Measurements from ENCODE around the gene HERC6. TPM values are rescaled to one million over a fixed set of nuclear protein-coding genes. Genes with fewer than 3 reads are reported as not detected.

Gene HERC6
- polyA plus RNA-seq, 1 donor from 2014 or later, result 0.33 TPM

GRCh38 chr4:88457307-88458103 is 78.9 kb downstream of the HERC6 start:
- Histone ChIP-seq H3K79me2 (replicated peaks; ENCODE audit: insufficient read depth, low read length) (no peaks in the 10 kb centered on the region), H3K4me2 (ENCODE audit: low read length) (peak overlapping the region; percentile 38), H3K9me3 (ENCODE audit: low read length) (no peaks in the 10 kb centered on the region), H3K9me2 (ENCODE audit: insufficient read depth, low read length) (no peaks in the 10 kb centered on the region), H3F3A (ENCODE audit: insufficient read depth, low read length, poor library complexity, severe bottlenecking) (no peaks in the 10 kb centered on the region), H3K27me3 (ENCODE audit: insufficient read depth, low read depth, low read length) (peaks cover 48% of the 10 kb centered on the region), H3K9ac (ENCODE audit: low read length) (no peak overlapping the region), H2AFZ (ENCODE audit: low read depth, low read length) (peak overlapping the region; percentile 13), H3K27ac (ENCODE audit: low read length) (no peak overlapping the region), H3K36me3 (ENCODE audit: insufficient read depth, low read length) (no peaks in the 10 kb centered on the region), H4K20me1 (ENCODE audit: insufficient read depth) (no peaks in the 10 kb centered on the region), H3K4me3 (ENCODE audit: low read length) (peak overlapping the region; percentile 71)
- TF ChIP-seq POLR2AphosphoS5 (IDR thresholded peaks at IDR 0.05) (peak; percentile 10), SMC3 (conservative IDR thresholded peaks at IDR 0.05; ENCODE audit: poor library complexity) (no peak)

- peaks cover 48% of the 10 kb centered on the region for H3K27me3 ChIP-seq (ENCODE audit: insufficient read depth, low read depth, low read length)
- no peak overlapping the region for H2AFZ ChIP-seq (ENCODE audit: low read depth, low read length)
- H3K9ac ChIP-seq (ENCODE audit: low read length), result no peak overlapping the region
- H3F3A ChIP-seq (ENCODE audit: insufficient read depth, low read length, poor library complexity, severe bottlenecking), result no peaks in the 10 kb centered on the region
- H3K27ac ChIP-seq (ENCODE audit: low read length), result no peak overlapping the region
- H3K36me3 ChIP-seq (ENCODE audit: insufficient read depth, low read length), result no peaks in the 10 kb centered on the region
- no peak overlapping the region for H3K4me3 ChIP-seq (ENCODE audit: low read length)
- no peaks in the 10 kb centered on the region for H4K20me1 ChIP-seq (ENCODE audit: insufficient read depth)
- H3K9me3 ChIP-seq (ENCODE audit: low read length), result no peaks in the 10 kb centered on the region
- H3K9me2 ChIP-seq (ENCODE audit: insufficient read depth, low read length), result no peaks in the 10 kb centered on the region
- TF ChIP-seq EP300 (conservative IDR thresholded peaks at IDR 0.05; ENCODE audit: poor library complexity, severe bottlenecking), result no peak
- TF ChIP-seq EZH2 (IDR thresholded peaks at IDR 0.05; ENCODE audit: borderline replicate concordance, insufficient read depth, low read length, poor library complexity, severe bottlenecking), result no peak
- no peak for TF ChIP-seq POLR2AphosphoS5 (IDR thresholded peaks at IDR 0.05)
- TF ChIP-seq TAF1 (IDR thresholded peaks at IDR 0.05; ENCODE audit: low read depth), result no peak
- no peak overlapping the region for H3K4me2 ChIP-seq (ENCODE audit: low read length)
- H3K79me2 ChIP-seq (replicated peaks; ENCODE audit: insufficient read depth, low read length), result no peaks in the 10 kb centered on the region
Observed at GRCh38 chr4:88458104-88458740, 79.6 kb downstream of the HERC6 start.

GRCh38 chr4:88465653-88466192 is 87.1 kb downstream of the HERC6 start:
- no peak overlapping the region for H3K4me2 ChIP-seq (ENCODE audit: low read length)
- H2AFZ ChIP-seq (ENCODE audit: low read depth, low read length), result no peak overlapping the region
- no peaks in the 10 kb centered on the region for H3K9me2 ChIP-seq (ENCODE audit: insufficient read depth, low read length)
- H3K9ac ChIP-seq (ENCODE audit: low read length), result no peak overlapping the region
- H3K27me3 ChIP-seq (ENCODE audit: insufficient read depth, low read depth, low read length), result peaks cover under 1% of the 10 kb centered on the region
- H4K20me1 ChIP-seq (ENCODE audit: insufficient read depth), result no peaks in the 10 kb centered on the region
- no peaks in the 10 kb centered on the region for H3F3A ChIP-seq (ENCODE audit: insufficient read depth, low read length, poor library complexity, severe bottlenecking)
- no peaks in the 10 kb centered on the region for H3K36me3 ChIP-seq (ENCODE audit: insufficient read depth, low read length)
- no peaks in the 10 kb centered on the region for H3K79me2 ChIP-seq (replicated peaks; ENCODE audit: insufficient read depth, low read length)
- no peak for TF ChIP-seq EP300 (conservative IDR thresholded peaks at IDR 0.05; ENCODE audit: poor library complexity, severe bottlenecking)
- no peak for TF ChIP-seq POLR2AphosphoS5 (IDR thresholded peaks at IDR 0.05)
- TF ChIP-seq MXI1 (conservative IDR thresholded peaks at IDR 0.05; ENCODE audit: poor library complexity, severe bottlenecking), result no peak
- no peak for TF ChIP-seq SMC3 (conservative IDR thresholded peaks at IDR 0.05; ENCODE audit: poor library complexity)
- no peak for TF ChIP-seq REST (IDR thresholded peaks at IDR 0.05; ENCODE audit: borderline replicate concordance)
- H3K9me3 ChIP-seq (ENCODE audit: low read length), result no peaks in the 10 kb centered on the region
- no peak overlapping the region for H3K4me3 ChIP-seq (ENCODE audit: low read length)
- no peak overlapping the region for H3K27ac ChIP-seq (ENCODE audit: low read length)

Data from neural cell (in vitro differentiated cells).